ENCODE data around the gene TP73.

Gene TP73

GRCh38 chr1:3725366-3725765 is 73.0 kb downstream of the TP73 start:
- no peak for DNase-seq

GRCh38 chr1:3727042-3727824 is 74.9 kb downstream of the TP73 start:
- DNase-seq = peak in 27 of 58 donors; percentile 10 to 62 (median 33)

- no peak for DNase-seq
Measured at GRCh38 chr1:3727825-3728776, 75.8 kb downstream of the TP73 start.

DNA sequence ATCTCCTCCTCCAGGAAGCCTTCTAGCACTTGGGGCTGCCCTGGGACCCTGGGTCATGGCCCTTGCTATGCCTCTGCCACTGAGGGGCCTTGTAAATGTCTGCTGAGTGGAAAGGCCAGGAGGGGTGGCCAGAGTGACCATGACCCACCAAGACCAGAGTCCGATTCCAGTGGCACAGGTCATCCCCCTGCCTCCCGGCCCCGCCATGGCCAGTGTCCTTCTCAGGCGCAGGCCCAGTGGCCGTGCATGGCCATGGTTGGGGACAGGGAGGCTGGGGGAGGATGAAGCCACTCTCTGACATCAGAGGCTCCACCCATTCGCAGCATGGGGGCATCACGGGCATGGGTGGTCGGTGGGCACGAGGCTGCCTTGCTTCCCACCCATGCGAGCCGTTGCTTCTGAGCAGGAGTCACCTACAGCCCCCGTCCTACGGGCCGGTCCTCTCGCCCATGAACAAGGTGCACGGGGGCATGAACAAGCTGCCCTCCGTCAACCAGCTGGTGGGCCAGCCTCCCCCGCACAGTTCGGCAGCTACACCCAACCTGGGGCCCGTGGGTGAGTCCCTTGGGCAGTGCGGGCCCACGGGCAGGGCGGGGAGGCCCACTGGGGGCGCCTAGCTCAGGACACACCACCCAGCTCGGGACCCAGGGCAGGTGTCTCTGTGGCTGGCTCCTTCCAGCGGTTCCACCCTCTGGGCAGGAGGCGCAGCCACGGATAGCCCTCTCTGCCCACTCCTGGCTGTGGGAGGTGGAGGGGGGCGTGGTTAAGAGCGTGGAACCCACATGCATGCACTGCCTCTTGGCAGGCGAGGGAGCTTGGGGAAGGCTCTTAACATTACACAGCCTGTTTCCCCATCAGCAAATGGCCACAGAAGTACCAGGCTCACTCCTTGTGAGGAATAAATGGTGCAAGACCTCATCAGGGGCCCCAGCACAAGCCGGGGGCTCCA is 77.6 kb downstream of the TP73 start:
- no peak for DNase-seq

GRCh38 chr1:3730543-3731247 is 78.4 kb downstream of the TP73 start:
- no peak for DNase-seq

DNA sequence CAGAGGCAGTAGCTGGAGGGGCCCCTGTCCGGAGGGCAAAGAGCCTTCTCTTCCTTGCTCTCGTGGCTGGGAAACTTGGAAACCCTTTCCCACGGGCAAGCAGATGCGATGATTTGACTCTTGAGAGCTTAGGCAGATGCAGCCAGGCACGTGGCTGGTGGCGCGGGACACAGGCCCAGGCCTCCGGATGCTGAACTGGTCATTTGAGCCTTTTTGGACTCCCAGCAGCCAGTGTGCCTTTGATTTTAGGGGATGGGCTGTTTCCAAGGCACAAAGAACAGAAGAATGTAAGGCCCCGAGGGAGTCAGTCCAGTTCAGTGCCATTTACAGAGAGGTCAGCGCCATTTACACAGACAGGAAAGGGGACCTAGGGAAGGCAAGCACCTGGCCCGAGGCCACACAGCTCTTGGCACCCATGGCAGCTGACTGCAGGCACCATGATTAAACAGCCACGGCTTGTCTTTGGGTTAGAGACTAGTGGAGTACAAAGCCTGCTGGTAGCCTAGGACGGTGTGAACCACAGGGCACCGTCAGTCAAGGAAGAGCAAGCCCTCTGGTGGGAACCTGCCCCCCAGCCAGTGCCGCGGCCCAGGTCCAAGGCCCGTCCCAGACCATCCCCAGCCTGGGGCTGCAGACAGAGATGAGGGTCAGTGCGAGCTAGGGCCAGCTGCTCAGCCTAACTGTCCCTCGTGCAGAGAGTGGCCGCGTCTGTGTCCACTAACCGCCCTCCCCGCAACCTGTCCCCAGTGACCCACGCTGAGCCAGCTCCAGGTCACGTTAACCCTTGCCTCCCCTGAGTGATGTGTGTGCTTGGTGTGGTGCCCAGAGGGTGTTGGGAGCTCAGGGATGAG is 79.5 kb downstream of the TP73 start:
- peak in 30 of 58 donors; percentile 14 to 68 (median 32) for DNase-seq

GRCh38 chr1:3732434-3733093 is 80.2 kb downstream of the TP73 start:
- DNase-seq = no peak

DNA sequence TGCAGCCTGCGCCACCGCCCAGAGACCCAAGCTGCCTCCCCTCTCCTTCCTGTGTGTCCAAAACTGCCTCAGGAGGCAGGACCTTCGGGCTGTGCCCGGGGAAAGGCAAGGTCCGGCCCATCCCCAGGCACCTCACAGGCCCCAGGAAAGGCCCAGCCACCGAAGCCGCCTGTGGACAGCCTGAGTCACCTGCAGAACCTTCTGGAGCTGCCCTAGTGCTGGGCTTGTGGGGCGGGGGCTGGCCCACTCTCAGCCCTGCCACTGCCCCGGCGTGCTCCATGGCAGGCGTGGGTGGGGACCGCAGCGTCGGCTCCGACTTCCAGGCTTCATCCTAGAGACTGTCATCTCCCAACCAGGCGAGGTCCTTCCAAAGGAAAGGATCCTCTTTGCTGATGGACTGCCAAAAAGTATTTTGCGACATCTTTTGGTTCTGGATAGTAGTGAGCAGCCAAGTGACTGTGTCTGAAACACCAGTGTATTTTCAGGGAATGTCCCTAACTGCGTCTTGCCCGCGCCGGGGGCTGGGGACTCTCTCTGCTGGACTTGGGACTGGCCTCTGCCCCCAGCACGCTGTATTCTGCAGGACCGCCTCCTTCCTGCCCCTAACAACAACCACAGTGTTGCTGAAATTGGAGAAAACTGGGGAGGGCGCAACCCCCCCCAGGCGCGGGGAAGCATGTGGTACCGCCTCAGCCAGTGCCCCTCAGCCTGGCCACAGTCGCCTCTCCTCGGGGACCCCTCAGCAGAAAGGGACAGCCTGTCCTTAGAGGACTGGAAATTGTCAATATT is 81.0 kb downstream of the TP73 start:
- DNase-seq = no peak

GRCh38 chr1:3733883-3734589 is 81.7 kb downstream of the TP73 start:
- DNase-seq = no peak

GRCh38 chr1:3734602-3735001 is 82.3 kb downstream of the TP73 start:
- no peak for DNase-seq

DNA sequence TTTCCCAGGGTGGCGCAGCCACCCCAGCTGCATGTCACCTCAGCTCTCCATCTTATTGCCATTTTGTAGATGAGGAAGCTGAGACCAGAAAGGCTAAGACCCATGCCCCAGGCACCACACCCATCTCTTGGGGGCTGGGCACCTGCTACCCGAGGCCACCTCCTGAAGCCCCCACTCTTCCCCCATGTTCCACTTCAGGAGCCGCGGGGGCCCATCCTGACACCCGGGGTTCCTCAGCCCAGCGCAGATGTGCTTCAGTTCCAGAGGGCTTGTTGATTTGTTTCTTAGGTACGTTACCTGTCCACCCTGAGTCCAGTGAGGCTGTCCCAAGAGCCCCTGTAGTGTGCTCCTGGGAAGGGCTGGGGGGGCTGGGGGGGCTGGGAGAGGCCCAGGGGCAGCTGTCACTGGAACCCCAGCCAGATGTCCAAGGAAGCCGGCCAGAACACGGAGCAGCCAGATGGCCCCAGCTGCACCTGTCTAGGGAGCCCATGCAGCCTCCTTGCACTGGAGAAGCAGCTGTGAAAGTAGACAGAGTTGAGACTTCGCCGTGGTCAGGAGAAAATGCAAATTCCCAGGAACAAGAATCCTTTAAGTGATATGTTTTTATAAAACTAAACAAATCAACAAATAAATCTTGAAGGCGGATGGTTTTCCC is 82.8 kb downstream of the TP73 start:
- no peak for DNase-seq

DNA sequence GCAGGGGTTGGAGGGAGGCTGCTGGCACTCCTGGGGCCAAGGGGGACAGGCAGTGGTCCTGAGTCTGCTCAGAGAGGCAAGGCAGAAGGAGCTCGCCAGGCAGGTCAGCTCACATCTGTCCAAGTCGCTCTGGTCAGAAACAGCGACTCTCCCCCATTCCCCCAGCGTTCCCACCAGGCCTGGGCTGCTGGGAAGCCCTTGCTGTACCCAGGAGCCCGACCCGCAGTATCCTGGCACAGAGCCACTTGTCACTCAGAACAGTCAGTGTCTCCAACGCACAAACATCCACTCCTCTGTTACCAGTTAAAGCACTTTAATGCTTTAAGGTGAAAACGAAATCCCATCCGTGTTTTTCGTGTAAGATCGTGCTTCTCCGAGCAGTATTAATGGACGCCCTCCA is 83.4 kb downstream of the TP73 start:
- no peak for DNase-seq

DNA sequence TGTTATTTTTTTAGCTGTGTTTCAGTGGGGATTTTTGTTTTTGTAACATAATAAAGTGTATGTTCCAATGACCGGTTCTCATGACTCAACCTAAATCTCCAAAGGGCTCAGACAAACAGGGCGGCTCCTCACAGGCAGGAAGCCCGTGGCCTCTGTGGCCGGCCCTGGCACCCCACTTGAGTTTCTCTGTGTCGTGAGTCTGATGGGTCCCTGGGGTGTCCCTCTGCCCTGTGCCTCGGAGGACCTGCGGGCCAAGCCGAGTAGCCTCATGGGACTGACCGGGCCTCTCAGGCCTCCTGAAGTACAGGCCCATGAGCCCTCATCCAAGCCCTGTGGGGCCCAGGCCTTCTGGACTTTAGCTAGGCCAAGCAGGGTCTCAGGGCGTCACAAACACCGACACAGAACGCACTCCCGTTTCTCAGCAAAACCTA is 83.8 kb downstream of the TP73 start:
- DNase-seq = no peak

DNA sequence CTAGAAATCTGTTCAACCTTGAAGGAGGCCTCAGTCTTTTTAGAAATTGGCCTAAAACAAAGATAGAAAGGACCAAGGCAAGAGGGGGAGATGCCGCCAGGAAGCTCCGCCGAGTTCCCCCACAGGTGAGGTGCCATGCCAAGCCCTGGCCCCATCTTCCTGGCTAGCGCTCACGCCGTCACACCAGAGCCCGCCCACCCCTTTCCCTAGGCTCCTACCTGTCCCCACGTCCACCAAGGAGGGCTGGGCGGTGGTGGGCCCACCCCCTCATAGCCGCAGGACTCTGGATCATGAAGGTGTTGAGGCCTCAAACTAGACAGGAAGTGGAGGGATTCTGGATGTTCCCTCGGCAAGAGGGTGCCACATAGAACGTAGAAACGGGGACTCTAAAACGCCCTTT is 84.4 kb downstream of the TP73 start:
- no peak for DNase-seq

DNA sequence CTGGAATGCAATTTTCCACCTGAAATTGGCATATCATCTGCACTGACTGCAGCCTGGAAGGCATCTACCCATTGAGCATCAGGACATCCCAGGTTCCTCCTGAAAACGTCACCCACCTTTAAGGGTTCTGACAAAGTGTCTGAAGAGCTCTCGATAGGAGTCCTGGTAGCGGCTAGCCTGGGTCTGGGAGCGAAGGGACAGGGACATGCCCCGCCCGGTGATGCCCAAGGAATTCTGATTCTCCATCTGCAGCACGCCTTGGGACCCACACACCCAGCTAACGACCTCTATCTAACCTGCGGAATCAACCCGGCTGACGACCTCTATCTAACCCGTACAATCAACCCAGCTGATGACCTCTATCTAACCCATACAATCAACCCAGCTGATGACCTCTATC is 86.6 kb downstream of the TP73 start:
- DNase-seq = no peak

DNA sequence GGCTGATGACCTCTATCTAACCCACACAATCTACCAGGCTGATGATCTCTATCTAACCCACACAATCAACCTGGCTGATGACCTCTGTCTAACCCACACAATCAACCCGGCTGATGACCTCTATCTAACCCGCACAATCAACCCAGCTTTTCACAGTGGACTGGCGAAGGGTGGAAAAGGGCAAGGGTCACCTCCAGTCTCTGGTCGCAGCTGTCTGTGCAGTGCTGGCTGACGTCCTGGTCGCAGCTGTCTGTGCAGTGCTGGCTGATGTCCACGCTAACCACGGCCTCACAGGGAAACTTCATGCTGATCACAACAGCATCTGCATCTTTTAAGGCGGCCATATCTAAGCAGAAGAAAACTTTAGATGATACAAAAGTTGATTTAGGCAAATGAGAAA is 87.7 kb downstream of the TP73 start:
- peak in 10 of 58 donors; percentile 13 to 43 (median 22) for DNase-seq

DNA sequence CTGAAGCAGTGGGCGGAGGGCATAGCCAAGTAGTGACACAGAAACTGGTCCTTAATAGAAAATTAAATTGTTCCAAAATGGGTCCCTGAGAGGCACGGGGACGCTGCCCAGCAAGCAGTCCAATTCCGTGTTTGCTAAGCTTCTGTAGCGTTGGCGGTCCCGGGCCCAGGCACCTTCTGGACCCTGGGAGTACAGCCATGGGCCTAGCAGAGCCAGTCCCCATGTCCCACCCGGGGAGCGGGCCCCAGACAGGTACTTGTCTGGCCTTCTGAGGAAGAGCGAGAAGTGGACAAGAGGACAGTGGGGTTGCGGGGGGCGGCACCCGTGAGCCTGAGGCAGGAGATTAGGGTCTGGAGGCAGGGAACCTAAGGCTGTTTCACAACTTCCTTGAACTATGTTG is 88.4 kb downstream of the TP73 start:
- no peak for DNase-seq

All from anterior cingulate cortex (tissue), 58 donors.